ENCODE results near the gene RXFP3. TPM values are rescaled to one million over a fixed set of nuclear protein-coding genes. Genes with fewer than 3 reads are reported as not detected.

Gene RXFP3
- total RNA-seq (2021; fragmentation: NEBNext Ultra II Directional; extraction: Animal tissue kit (Norgen Biotek cat#: 25700)) = 0.15 TPM in 1 of 2 replicates, not detected in the other
- polyA plus RNA-seq (2011; rRNA removed) = 0.13 TPM in 1 of 2 replicates, not detected in the other
- polyA plus RNA-seq (2011; cell fraction: cytosol; rRNA removed) = 0.08 TPM
- polyA plus RNA-seq (2011; cell fraction: nucleus; rRNA removed) = 0.07 TPM
- polyA plus RNA-seq (2012, experiment 1 of 2) = 0.09 to 0.12 TPM (median 0.12 TPM) in 3 of 4 replicates, not detected in the other
- polyA plus RNA-seq (2012, experiment 2 of 2) = not detected
- not detected for polyA plus RNA-seq (2013, experiment 1 of 2)
- 0.04 TPM for polyA plus RNA-seq (2013, experiment 2 of 2)
- 0.29 TPM in 1 of 2 replicates, not detected in the other for polyA minus RNA-seq (2011; rRNA and poly(A)+ RNA removed)
- polyA minus RNA-seq (2011; cell fraction: cytosol; rRNA and poly(A)+ RNA removed) = not detected
- not detected for polyA minus RNA-seq (2011; cell fraction: nucleus; rRNA and poly(A)+ RNA removed)
- long read RNA-seq, experiment 1 = 0 reads
- long read RNA-seq, experiment 2 = 0 reads

- Histone ChIP-seq H3K4ac (replicated peaks; ENCODE audit: insufficient read length, low read depth, low read length) (no peak within 1 kb of the TSS), H2AK5ac (ENCODE audit: low read depth, low read length) (no peak within 1 kb of the TSS), H4K8ac (ENCODE audit: extremely low read depth, insufficient read depth, low read length) (no peak within 1 kb of the TSS), H3K27ac (ENCODE audit: low read depth, low read length) (no peak within 1 kb of the TSS), H3K4me1 (replicated peaks in 1 of 4; ENCODE audit: control insufficient read depth in 3 of 4, insufficient read depth in 4 of 4, low read length in 3 of 4) (peaks cover under 1 to 4% (median 2%) of the 10 kb centered on the region in 4 experiments; a peak in 4 of 7 replicates), H2BK20ac (ENCODE audit: low read length) (no peak within 1 kb of the TSS), H2BK5ac (ENCODE audit: low read depth, low read length) (0 out of 2 replicates have a peak within 1 kb of the TSS, but pooled peaks have one; percentile 45), H3K14ac (ENCODE audit: insufficient read length) (no peak within 1 kb of the TSS), H3K23ac (ENCODE audit: insufficient read length) (no peak within 1 kb of the TSS), H2BK12ac (ENCODE audit: low read depth, low read length) (peak within 1 kb of the TSS; percentile 83; the same call in 1 of the 2 replicates), H3K9me3 (ENCODE audit: insufficient read depth in 2 of 2, low read depth in 1 of 2, low read length in 1 of 2) (no peaks in the 10 kb centered on the region), H4K20me1 (replicated peaks in 1 of 2; ENCODE audit: control insufficient read depth in 1 of 2, insufficient read depth in 2 of 2, low read length in 2 of 2) (no peaks in the 10 kb centered on the region), H3K23me2 (ENCODE audit: low read depth, low read length) (peaks cover 7% of the 10 kb centered on the region), H3K36me3 (ENCODE audit: control insufficient read depth in 2 of 4, insufficient read depth in 4 of 4, low read length in 3 of 4) (no peaks in the 10 kb centered on the region), H2BK120ac (replicated peaks; ENCODE audit: low read depth, low read length) (no peak within 1 kb of the TSS), H3K4me3 (ENCODE audit: extremely low read depth in 1 of 4, insufficient read depth in 2 of 4, low read depth in 3 of 4, low read length in 4 of 4) (peak within 1 kb of the TSS; percentile 45 to 71 (median 66)), H2AFZ (ENCODE audit: low read length) (peak within 1 kb of the TSS; percentile 94), H3K79me2 (ENCODE audit: control insufficient read depth in 1 of 2, insufficient read depth in 2 of 2, low read length in 2 of 2) (no peaks in the 10 kb centered on the region), H3K4me2 (ENCODE audit: insufficient read depth in 1 of 2, low read depth in 2 of 2, low read length in 2 of 2) (peak within 1 kb of the TSS; percentile 82 to 98), H3K79me1 (ENCODE audit: low read depth, low read length) (no peaks in the 10 kb centered on the region), H3K9ac (replicated peaks in 1 of 4; ENCODE audit: extremely low read depth in 1 of 4, low read depth in 3 of 4, low read length in 3 of 4) (peak within 1 kb of the TSS in 1 of 4 experiments; percentile 61; a peak in 1 of 7 replicates), H2BK15ac (ENCODE audit: low read length) (no peak within 1 kb of the TSS; the same call in 1 of the 2 replicates), H4K91ac (replicated peaks; ENCODE audit: insufficient read length, low read length) (no peak within 1 kb of the TSS), H3K27me3 (replicated peaks in 1 of 4; ENCODE audit: control insufficient read depth in 3 of 4, extremely low read depth in 1 of 4, insufficient read depth in 3 of 4, low read length in 3 of 4) (peaks cover 0 to 17% (median 13%) of the 10 kb centered on the region in 4 experiments; a peak in 5 of 7 replicates), H3K18ac (ENCODE audit: extremely low read depth, low read length) (no peak within 1 kb of the TSS), H4K5ac (ENCODE audit: insufficient read length, low read depth, low read length) (no peak within 1 kb of the TSS), H3K56ac (replicated peaks; ENCODE audit: insufficient read length, low read depth, low read length) (no peak within 1 kb of the TSS)
- ChIA-PET POLR2A (ENCODE audit: partially characterized antibody) (no interaction called here), CTCF (ENCODE audit: partially characterized antibody) (interaction anchor here (0.6 to 4.6 kb wide), 24 partner anchors 8 to 501 kb away, joined by 3 to 44 read pairs (median 4); partner anchors contain the start of gene ADAMTS12)
- FAIRE-seq (no peak), DNase-seq (ENCODE audit: low read depth in 1 of 2, low spot score in 2 of 2) (peak in 1 of 2 experiments; percentile 66)
- peak; percentile 83 for TF ChIP-seq KDM4A (IDR thresholded peaks at IDR 0.05; ENCODE audit: low read depth, low read length, severe bottlenecking)
- TF ChIP-seq JUN (IDR thresholded peaks at IDR 0.05; ENCODE audit: low read depth, low read length) = no peak
- TF ChIP-seq SAP30 (IDR thresholded peaks at IDR 0.05; ENCODE audit: insufficient read depth, insufficient replicate concordance, low read length) = peak; percentile 18
- no peak for TF ChIP-seq POLR2A (IDR thresholded peaks at IDR 0.05; ENCODE audit: control extremely low read depth in 1 of 2, low read depth in 2 of 2, low read length in 2 of 2)
- no peak for TF ChIP-seq ZNF274 (IDR thresholded peaks at IDR 0.05; ENCODE audit: borderline replicate concordance, extremely low read depth, low read length)
- TF ChIP-seq HDAC2 (IDR thresholded peaks at IDR 0.05; ENCODE audit: borderline replicate concordance in 1 of 2, low read depth in 2 of 2, low read length in 2 of 2) = 0 out of 4 replicates have a peak, but pooled peaks of 1 of the 2 experiments have one; percentile 4
- peak; percentile 57; the same call in 1 of the 2 replicates for TF ChIP-seq SUZ12 (IDR thresholded peaks at IDR 0.05; ENCODE audit: low read length)
- WGBS, 2 experiments (ENCODE audit: extremely low coverage in 1 of 2, insufficient coverage in 1 of 2, insufficient read length in 1 of 2, insufficient replicate concordance in 2 of 2, low coverage in 1 of 2, low lambda C conversion rate in 2 of 2, missing lambda C conversion rate in 1 of 2) = 53% methylated on average over 45 of the region's 45 CpGs; no CpG with 5 or more reads in 1 of the 2 experiments
Observed at GRCh38 chr5:33936381-33937016, at the start of gene RXFP3. Gene RXFP3 (plus strand): TSS chr5:33936386. CDS start chr5:33936741, 355 bp downstream.
